AG10803 (cell line): ENCODE results near the gene MAGIX.

Source experiments
- DNase-seq: peaks from one replicate; pipeline ENCODE4 v3.0.0; 2010; ENCODE audit warnings: low read depth
- H3K4me3 ChIP-seq: 2 replicates; pipeline ENCODE4 v1.5.1; 2011; ENCODE audit warnings: mild to moderate bottlenecking, low read length, control low read depth
- CTCF ChIP-seq: conservative IDR thresholded peaks from 2 replicates; pipeline ENCODE4 v1.5.1; 2011; ENCODE audit warnings: mild to moderate bottlenecking, low read length, control low read depth, inconsistent platforms

MAGIX gene

GRCh38 chrX:49203536-49203935 is 41.0 kb downstream of the MAGIX start:
- TF ChIP-seq CTCF: no peak

GRCh38 chrX:49204017-49204416 is 41.5 kb downstream of the MAGIX start:
- no peak overlapping the region for H3K4me3 ChIP-seq
- no peak for TF ChIP-seq CTCF
- no peak for DNase-seq

More at GRCh38 chrX:49203536-49203935, 41.0 kb downstream of the MAGIX start:
- no peak overlapping the region for H3K4me3 ChIP-seq
- no peak for DNase-seq

- no peak overlapping the region for H3K4me3 ChIP-seq
- TF ChIP-seq CTCF: no peak
- DNase-seq: no peak
Measured at GRCh38 chrX:49204709-49205108, 42.2 kb downstream of the MAGIX start.

GRCh38 chrX:49205443-49205842 is 42.9 kb downstream of the MAGIX start:
- DNase-seq: no peak
- H3K4me3 ChIP-seq: no peak overlapping the region
- no peak for TF ChIP-seq CTCF

GRCh38 chrX:49206543-49206942 is 44.0 kb downstream of the MAGIX start:
- TF ChIP-seq CTCF: no peak
- no peak overlapping the region for H3K4me3 ChIP-seq
- no peak for DNase-seq

- no peak for DNase-seq
- H3K4me3 ChIP-seq: no peak overlapping the region
- no peak for TF ChIP-seq CTCF
Measured at GRCh38 chrX:49208399-49208798, 45.8 kb downstream of the MAGIX start.

GRCh38 chrX:49209434-49210251 is 47.1 kb downstream of the MAGIX start:
- TF ChIP-seq CTCF: no peak
- DNase-seq: no peak
- no peak overlapping the region for H3K4me3 ChIP-seq
